ENCODE data around the gene ZNF787.

DNA sequence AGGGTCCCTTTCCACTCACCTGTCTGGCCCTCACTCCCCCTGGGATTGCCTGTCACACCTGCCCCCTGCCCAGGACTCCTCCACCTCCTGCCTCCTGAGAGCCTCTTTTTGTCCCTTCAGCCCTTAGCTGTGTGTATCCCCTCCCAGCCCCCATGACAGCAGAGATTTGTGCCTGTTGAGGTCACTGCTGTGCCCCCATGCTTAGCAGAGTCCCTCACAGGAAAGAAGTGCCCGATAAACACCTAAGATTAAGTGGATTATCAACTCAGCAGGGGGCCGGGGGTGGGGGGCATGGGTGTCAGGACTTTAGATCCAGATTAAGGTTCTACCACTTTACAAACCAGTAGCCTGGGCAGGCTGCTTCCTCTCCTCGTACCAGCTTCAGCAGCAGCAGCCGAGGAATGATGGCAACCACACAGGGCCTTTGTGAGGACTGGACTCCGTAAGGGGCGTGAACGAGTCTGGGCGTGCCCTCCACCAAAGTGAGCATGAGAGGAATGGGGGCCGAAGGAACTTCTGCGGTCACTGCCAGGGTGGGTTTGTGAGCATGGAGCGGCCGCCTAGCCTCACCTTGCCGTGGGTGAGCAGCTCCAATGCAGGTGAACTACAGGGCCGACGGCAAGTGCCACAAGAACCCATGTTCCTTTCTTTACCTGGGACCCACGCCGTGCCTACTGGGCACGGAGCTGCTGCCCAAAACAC lies 36.1 kb downstream of the ZNF787 start:
- TF ChIP-seq, protein P1, sequence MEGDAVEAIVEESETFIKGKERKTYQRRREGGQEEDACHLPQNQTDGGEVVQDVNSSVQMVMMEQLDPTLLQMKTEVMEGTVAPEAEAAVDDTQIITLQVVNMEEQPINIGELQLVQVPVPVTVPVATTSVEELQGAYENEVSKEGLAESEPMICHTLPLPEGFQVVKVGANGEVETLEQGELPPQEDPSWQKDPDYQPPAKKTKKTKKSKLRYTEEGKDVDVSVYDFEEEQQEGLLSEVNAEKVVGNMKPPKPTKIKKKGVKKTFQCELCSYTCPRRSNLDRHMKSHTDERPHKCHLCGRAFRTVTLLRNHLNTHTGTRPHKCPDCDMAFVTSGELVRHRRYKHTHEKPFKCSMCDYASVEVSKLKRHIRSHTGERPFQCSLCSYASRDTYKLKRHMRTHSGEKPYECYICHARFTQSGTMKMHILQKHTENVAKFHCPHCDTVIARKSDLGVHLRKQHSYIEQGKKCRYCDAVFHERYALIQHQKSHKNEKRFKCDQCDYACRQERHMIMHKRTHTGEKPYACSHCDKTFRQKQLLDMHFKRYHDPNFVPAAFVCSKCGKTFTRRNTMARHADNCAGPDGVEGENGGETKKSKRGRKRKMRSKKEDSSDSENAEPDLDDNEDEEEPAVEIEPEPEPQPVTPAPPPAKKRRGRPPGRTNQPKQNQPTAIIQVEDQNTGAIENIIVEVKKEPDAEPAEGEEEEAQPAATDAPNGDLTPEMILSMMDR (IDR thresholded peaks at IDR 0.05): no peak
- TF ChIP-seq POLR2A (IDR thresholded peaks at IDR 0.05): no peak

Data from thyroid gland (tissue), 4 donors.